Hematopoietic multipotent progenitor cell treated with erythropoietin and hydrocortisone succinate and interleukin-3 and kit ligand, for 6 days (in vitro differentiated cells): ENCODE results near the gene PEX7.
"Not testable (repeated sequence)": the region's sequence is repeated elsewhere in the genome, so short reads cannot be mapped to it uniquely, and the experiment has no call there.

ENCODE experiments used
- DNase-seq: peaks from one replicate; pipeline ENCODE4 v3.0.0-alpha.2; 2015

PEX7 gene

GRCh38 chr6:136914947-136915346 is 92.6 kb downstream of the PEX7 start:
- no peak for DNase-seq

GRCh38 chr6:136918706-136919105 is 96.3 kb downstream of the PEX7 start:
- no peak for DNase-seq

- DNase-seq: peak; percentile 30
Measured at GRCh38 chr6:136920216-136920615, 97.8 kb downstream of the PEX7 start.

GRCh38 chr6:136920671-136921380 is 98.4 kb downstream of the PEX7 start:
- peak; percentile 51 for DNase-seq

GRCh38 chr6:136921381-136921935 is 99.1 kb downstream of the PEX7 start:
- DNase-seq: peak; percentile 35

- DNase-seq: peak; percentile 61
Measured at GRCh38 chr6:136921936-136922684, 99.7 kb downstream of the PEX7 start, which contains the start of gene SLC35D3. TSS of gene SLC35D3 (plus strand) at chr6:136922301. CDS start at chr6:136922429, 128 bp downstream.

GRCh38 chr6:136922685-136923006 is 100.3 kb downstream of the PEX7 start:
- DNase-seq: no peak

- DNase-seq: peak; percentile 43
Measured at GRCh38 chr6:136923116-136923953, 100.9 kb downstream of the PEX7 start.

- no peak for DNase-seq
Measured at GRCh38 chr6:136923954-136924673, 101.7 kb downstream of the PEX7 start.

GRCh38 chr6:136926383-136926782 is 104.0 kb downstream of the PEX7 start:
- no peak for DNase-seq

GRCh38 chr6:136927292-136927691 is 104.9 kb downstream of the PEX7 start:
- DNase-seq: peak; percentile 65

- no peak for DNase-seq
Measured at GRCh38 chr6:136930528-136930927, 108.1 kb downstream of the PEX7 start.

- no peak for DNase-seq
Measured at GRCh38 chr6:136932599-136932998, 110.2 kb downstream of the PEX7 start.

GRCh38 chr6:136945072-136945471 is 122.7 kb downstream of the PEX7 start:
- no peak for DNase-seq

GRCh38 chr6:136945711-136946121 is 123.3 kb downstream of the PEX7 start:
- no peak for DNase-seq

- DNase-seq: no peak
Measured at GRCh38 chr6:136947037-136947436, 124.6 kb downstream of the PEX7 start.

- DNase-seq: not testable (repeated sequence)
Measured at GRCh38 chr6:136949957-136950356, 127.6 kb downstream of the PEX7 start.

- no peak for DNase-seq
Measured at GRCh38 chr6:136950436-136951126, 128.2 kb downstream of the PEX7 start.

GRCh38 chr6:136952714-136953260 is 130.4 kb downstream of the PEX7 start:
- peak; percentile 79 for DNase-seq

GRCh38 chr6:136955123-136955522 is 132.7 kb downstream of the PEX7 start:
- no peak for DNase-seq
